ENCODE results near the gene SP5.
"Not testable (repeated sequence)": the region's sequence is repeated elsewhere in the genome, so short reads cannot be mapped to it uniquely, and the experiment has no call there.

SP5 gene

GRCh38 chr2:170715062-170715931 lies at the start of gene SP5:
Gene SP5 (plus strand): TSS chr2:170715337. CDS start chr2:170715513, 176 bp downstream.
- peak in 1 of 2 experiments; percentile 6 for DNase-seq

- DNase-seq, result no peak
Measured at GRCh38 chr2:170665743-170666142, 49.4 kb upstream of the SP5 start.

GRCh38 chr2:170669909-170670308 lies 45.2 kb upstream of the SP5 start:
- DNase-seq, result no peak

- DNase-seq, result no peak
Measured at GRCh38 chr2:170670651-170671050, 44.5 kb upstream of the SP5 start.

- DNase-seq, result no peak
Measured at GRCh38 chr2:170671079-170671478, 44.1 kb upstream of the SP5 start.

- DNase-seq, result not testable (repeated sequence)
Measured at GRCh38 chr2:170674282-170674681, 40.9 kb upstream of the SP5 start.

GRCh38 chr2:170675701-170676100 lies 39.4 kb upstream of the SP5 start:
- no peak for DNase-seq

GRCh38 chr2:170679607-170680079 lies 35.5 kb upstream of the SP5 start:
- DNase-seq, result no peak

GRCh38 chr2:170680172-170680941 lies 34.8 kb upstream of the SP5 start:
- DNase-seq, result no peak

- no peak for DNase-seq
Measured at GRCh38 chr2:170681311-170681710, 33.8 kb upstream of the SP5 start.

GRCh38 chr2:170685591-170685990 lies 29.5 kb upstream of the SP5 start:
- no peak for DNase-seq

GRCh38 chr2:170689481-170689880 lies 25.7 kb upstream of the SP5 start:
- DNase-seq, result no peak

GRCh38 chr2:170690640-170691039 lies 24.5 kb upstream of the SP5 start:
- no peak for DNase-seq

- DNase-seq, result no peak
Measured at GRCh38 chr2:170694316-170694715, 20.8 kb upstream of the SP5 start.

GRCh38 chr2:170695521-170696410 lies 19.4 kb upstream of the SP5 start:
- DNase-seq, result no peak

GRCh38 chr2:170696948-170697347 lies 18.2 kb upstream of the SP5 start:
- DNase-seq, result no peak

- no peak for DNase-seq
Measured at GRCh38 chr2:170701011-170701410, 14.1 kb upstream of the SP5 start.

- no peak for DNase-seq
Measured at GRCh38 chr2:170703776-170704476, 11.2 kb upstream of the SP5 start.

- no peak for DNase-seq
Measured at GRCh38 chr2:170707821-170708795, 7.0 kb upstream of the SP5 start.

GRCh38 chr2:170710609-170710979 lies 4.5 kb upstream of the SP5 start:
- no peak for DNase-seq

- no peak for DNase-seq
Measured at GRCh38 chr2:170711196-170711773, 3.9 kb upstream of the SP5 start.
